IPS-11a (cell line): Measurements from ENCODE around the gene GPRIN1.
"Not testable (repeated sequence)": the region's sequence is repeated elsewhere in the genome, so short reads cannot be mapped to it uniquely, and the experiment has no call there.

Experiments
- H3K4me3 ChIP-seq: one replicate; pipeline ENCODE4 v1.5.1; 2013; ENCODE audit warnings: low read depth, low read length, control low read depth

GPRIN1 gene

GRCh38 chr5:176599749-176600430 is 10.1 kb downstream of the GPRIN1 start:
- not testable (repeated sequence) for H3K4me3 ChIP-seq

- H3K4me3 ChIP-seq: no peak overlapping the region
Observed at GRCh38 chr5:176597417-176598389, 12.3 kb downstream of the GPRIN1 start.

GRCh38 chr5:176596689-176597416 is 13.1 kb downstream of the GPRIN1 start:
- H3K4me3 ChIP-seq: no peak overlapping the region

- H3K4me3 ChIP-seq: no peak overlapping the region
Observed at GRCh38 chr5:176596069-176596644, 13.8 kb downstream of the GPRIN1 start.

GRCh38 chr5:176595386-176595943 is 14.5 kb downstream of the GPRIN1 start:
- H3K4me3 ChIP-seq: no peak overlapping the region

GRCh38 chr5:176594554-176594953 is 15.4 kb downstream of the GPRIN1 start:
- H3K4me3 ChIP-seq: no peak overlapping the region

- no peak overlapping the region for H3K4me3 ChIP-seq
Observed at GRCh38 chr5:176593273-176593869, 16.6 kb downstream of the GPRIN1 start.

- no peak overlapping the region for H3K4me3 ChIP-seq
Observed at GRCh38 chr5:176592573-176592972, 17.4 kb downstream of the GPRIN1 start.

GRCh38 chr5:176591667-176592066 is 18.3 kb downstream of the GPRIN1 start:
- H3K4me3 ChIP-seq: not testable (repeated sequence)

- no peak overlapping the region for H3K4me3 ChIP-seq
Observed at GRCh38 chr5:176590035-176590717, 19.8 kb downstream of the GPRIN1 start.

GRCh38 chr5:176589039-176589769 is 20.8 kb downstream of the GPRIN1 start:
- H3K4me3 ChIP-seq: no peak overlapping the region

GRCh38 chr5:176588297-176588696 is 21.7 kb downstream of the GPRIN1 start:
- no peak overlapping the region for H3K4me3 ChIP-seq

- no peak overlapping the region for H3K4me3 ChIP-seq
Observed at GRCh38 chr5:176587398-176587797, 22.6 kb downstream of the GPRIN1 start.

- no peak overlapping the region for H3K4me3 ChIP-seq
Observed at GRCh38 chr5:176583076-176583475, 26.9 kb downstream of the GPRIN1 start.

GRCh38 chr5:176581361-176581760 is 28.6 kb downstream of the GPRIN1 start:
- H3K4me3 ChIP-seq: no peak overlapping the region

- no peak overlapping the region for H3K4me3 ChIP-seq
Observed at GRCh38 chr5:176579323-176579722, 30.6 kb downstream of the GPRIN1 start.

GRCh38 chr5:176578391-176578808 is 31.6 kb downstream of the GPRIN1 start:
- H3K4me3 ChIP-seq: no peak overlapping the region

- H3K4me3 ChIP-seq: no peak overlapping the region
Observed at GRCh38 chr5:176577312-176578176, 32.4 kb downstream of the GPRIN1 start.
